H9 (cell line): ENCODE measurements around the gene IZUMO1. TPM values are rescaled to one million over a fixed set of nuclear protein-coding genes. Genes with fewer than 3 reads are reported as not detected.

Experiments used
- DNase-seq: peaks from one replicate; pipeline ENCODE4 v3.0.0-alpha.2; 2017
- H2AFZ ChIP-seq: one replicate; pipeline ENCODE4 v1.6.1; 2013; ENCODE audit warnings: mild to moderate bottlenecking, low read length, control low read depth, moderate library complexity
- H2AK5ac ChIP-seq: 2 replicates; pipeline ENCODE4 v1.6.1; 2013; ENCODE audit warnings: low read length, control low read depth, mixed read lengths; ENCODE audit not compliant: insufficient read length
- H2BK120ac ChIP-seq: one replicate; pipeline ENCODE4 v1.6.1; 2013; ENCODE audit warnings: low read depth, mild to moderate bottlenecking, low read length, control low read depth, inconsistent platforms; ENCODE audit not compliant: poor library complexity, severe bottlenecking
- H2BK12ac ChIP-seq: 2 replicates; pipeline ENCODE4 v1.6.1; 2013; ENCODE audit warnings: low read length, control low read depth, mixed read lengths, low read depth; ENCODE audit not compliant: insufficient read length
- H2BK15ac ChIP-seq: 2 replicates; pipeline ENCODE4 v1.6.1; 2013; ENCODE audit warnings: low read depth, low read length, control low read depth
- H2BK20ac ChIP-seq: one replicate; pipeline ENCODE4 v1.6.1; 2013; ENCODE audit warnings: low read depth, mild to moderate bottlenecking, low read length, control low read depth, inconsistent platforms; ENCODE audit not compliant: poor library complexity, severe bottlenecking
- H2BK5ac ChIP-seq: 2 replicates; pipeline ENCODE4 v1.6.1; 2013; ENCODE audit warnings: low read length, control low read depth, mixed read lengths; ENCODE audit not compliant: insufficient read length
- H3K14ac ChIP-seq: 2 replicates; pipeline ENCODE4 v1.6.1; 2013; ENCODE audit warnings: low read length, control low read depth; ENCODE audit not compliant: insufficient read depth
- H3K18ac ChIP-seq: 2 replicates; pipeline ENCODE4 v1.6.1; 2013; ENCODE audit warnings: low read depth, mild to moderate bottlenecking, mixed read lengths, low read length, control low read depth; ENCODE audit not compliant: insufficient read length
- H3K23ac ChIP-seq: 2 replicates; pipeline ENCODE4 v1.6.1; 2013; ENCODE audit warnings: low read length, control low read depth, mixed read lengths, low read depth; ENCODE audit not compliant: insufficient read length
- H3K23me2 ChIP-seq: 2 replicates; pipeline ENCODE4 v1.6.1; 2013; ENCODE audit warnings: low read depth, mild to moderate bottlenecking, mixed read lengths, low read length, control low read depth; ENCODE audit not compliant: insufficient read length, poor library complexity, severe bottlenecking
- H3K27ac ChIP-seq: 2 replicates; pipeline ENCODE4 v1.5.1; 2013; ENCODE audit warnings: low read length, control low read depth, mixed read lengths, low read depth; ENCODE audit not compliant: insufficient read length
- H3K27me3 ChIP-seq: 2 replicates; pipeline ENCODE4 v1.6.1; 2013; ENCODE audit warnings: low read length, control low read depth, inconsistent platforms; ENCODE audit not compliant: insufficient read depth
- H3K4ac ChIP-seq: 2 replicates; pipeline ENCODE4 v1.6.1; 2013; ENCODE audit warnings: low read depth, mild to moderate bottlenecking, control low read depth, inconsistent platforms, low read length, moderate library complexity
- H3K4me1 ChIP-seq: 2 replicates; pipeline ENCODE4 v1.6.1; 2013; ENCODE audit warnings: low read length, control low read depth, inconsistent platforms; ENCODE audit not compliant: insufficient read depth
- H3K4me2 ChIP-seq: 2 replicates; pipeline ENCODE4 v1.6.1; 2013; ENCODE audit warnings: low read length, control low read depth, mixed read lengths; ENCODE audit not compliant: insufficient read length, insufficient read depth
- H3K56ac ChIP-seq: 2 replicates; pipeline ENCODE4 v1.6.1; 2013; ENCODE audit warnings: low read depth, mild to moderate bottlenecking, mixed read lengths, low read length, control low read depth; ENCODE audit not compliant: insufficient read length
- H3K79me1 ChIP-seq: 2 replicates; pipeline ENCODE4 v1.6.1; 2013; ENCODE audit warnings: low read depth, mild to moderate bottlenecking, moderate library complexity, low read length, control low read depth, inconsistent platforms; ENCODE audit not compliant: insufficient read depth, poor library complexity, severe bottlenecking
- H3K79me2 ChIP-seq: 2 replicates; pipeline ENCODE4 v1.6.1; 2013; ENCODE audit warnings: low read length, control low read depth, inconsistent platforms; ENCODE audit not compliant: insufficient read depth
- H3K9ac ChIP-seq: 2 replicates; pipeline ENCODE4 v1.6.1; 2013; ENCODE audit warnings: low read length, control low read depth, mixed read lengths; ENCODE audit not compliant: insufficient read length; ENCODE audit errors: extremely low read depth
- H3K9me3 ChIP-seq: one replicate; pipeline ENCODE4 v1.6.1; 2013; ENCODE audit warnings: low read depth, low read length, inconsistent platforms; ENCODE audit not compliant: control insufficient read depth
- H3T11ph ChIP-seq: one replicate; pipeline ENCODE4 v1.6.1; 2013; ENCODE audit warnings: mild to moderate bottlenecking, low read length, control low read depth, inconsistent platforms
- H4K20me1 ChIP-seq: one replicate; pipeline ENCODE4 v1.6.1; 2013; ENCODE audit not compliant: control insufficient read depth, insufficient read length, insufficient read depth
- H4K5ac ChIP-seq: 2 replicates; pipeline ENCODE4 v1.6.1; 2013; ENCODE audit warnings: low read depth, mild to moderate bottlenecking, mixed read lengths, low read length, control low read depth; ENCODE audit not compliant: insufficient read length
- H4K8ac ChIP-seq: replicated peaks from 2 replicates; pipeline ENCODE4 v1.6.1; 2013; ENCODE audit warnings: low read length, control low read depth, mixed read lengths, low read depth; ENCODE audit not compliant: insufficient read length
- H4K91ac ChIP-seq: 2 replicates; pipeline ENCODE4 v1.6.1; 2013; ENCODE audit warnings: low read depth, mild to moderate bottlenecking, moderate library complexity, mixed read lengths, low read length, control low read depth; ENCODE audit not compliant: insufficient read length
- H3K27ac Mint-ChIP-seq, 3 experiments: 2 replicates in 2 of 3; 3 replicates in 1 of 3; pipeline ENCODE4 v1.8.0; 2020 to 2021; ENCODE audit warnings: mixed read lengths in 3 of 3, mild to moderate bottlenecking in 1 of 3, moderate library complexity in 1 of 3
- H3K27me3 Mint-ChIP-seq: 2 replicates; pipeline ENCODE4 v1.8.0; 2021; ENCODE audit warnings: low read depth, mild to moderate bottlenecking, moderate library complexity, mixed read lengths
- H3K36me3 Mint-ChIP-seq, 3 experiments: 2 replicates in 2 of 3; 3 replicates in 1 of 3; pipeline ENCODE4 v1.8.0; 2020 to 2021; ENCODE audit warnings: low read depth in 3 of 3, mixed read lengths in 3 of 3; ENCODE audit not compliant: insufficient read depth in 1 of 3
- H3K4me1 Mint-ChIP-seq, 2 experiments: 2 replicates each; pipeline ENCODE4 v1.8.0; 2020; ENCODE audit warnings: mixed read lengths in 2 of 2
- H3K4me3 Mint-ChIP-seq, 2 experiments: 2 replicates in 1 of 2; 3 replicates in 1 of 2; pipeline ENCODE4 v1.8.0; 2020 to 2021; ENCODE audit warnings: mild to moderate bottlenecking in 2 of 2, mixed read lengths in 2 of 2, moderate library complexity in 1 of 2
- H3K9me3 Mint-ChIP-seq, 2 experiments: 2 replicates in 1 of 2; 3 replicates in 1 of 2; pipeline ENCODE4 v1.8.0; 2020; ENCODE audit warnings: mild to moderate bottlenecking in 2 of 2, mixed read lengths in 2 of 2, moderate library complexity in 1 of 2
- WGBS: extraction: QIAGEN DNeasy Blood & Tissue Kit; methylation state at CpG from one replicate; pipeline ENCODE4 v1.1.7; 2013; ENCODE audit warnings: missing lambda C conversion rate, low lambda C conversion rate, mixed read lengths; ENCODE audit not compliant: insufficient read length; ENCODE audit errors: extremely low coverage; 5-methylcytosine and 5-hydroxymethylcytosine counted together
- total RNA-seq: library from RNA; stranded (reverse); gene quantifications from 2 replicates; pipeline ENCODE4 v1.2.1, GENCODE V29; 2021
- TF ChIP-seq, protein P1 (sequence below): fragments of 200-600 bp; sonication (generic); conservative IDR thresholded peaks from 3 replicates; pipeline ENCODE4 v1.8.0; 2021; ENCODE audit warnings: antibody characterized with exemption, mild to moderate bottlenecking

Gene IZUMO1
- total RNA-seq, 1 experiment from 2014 or later, result 3.7 TPM

DNA sequence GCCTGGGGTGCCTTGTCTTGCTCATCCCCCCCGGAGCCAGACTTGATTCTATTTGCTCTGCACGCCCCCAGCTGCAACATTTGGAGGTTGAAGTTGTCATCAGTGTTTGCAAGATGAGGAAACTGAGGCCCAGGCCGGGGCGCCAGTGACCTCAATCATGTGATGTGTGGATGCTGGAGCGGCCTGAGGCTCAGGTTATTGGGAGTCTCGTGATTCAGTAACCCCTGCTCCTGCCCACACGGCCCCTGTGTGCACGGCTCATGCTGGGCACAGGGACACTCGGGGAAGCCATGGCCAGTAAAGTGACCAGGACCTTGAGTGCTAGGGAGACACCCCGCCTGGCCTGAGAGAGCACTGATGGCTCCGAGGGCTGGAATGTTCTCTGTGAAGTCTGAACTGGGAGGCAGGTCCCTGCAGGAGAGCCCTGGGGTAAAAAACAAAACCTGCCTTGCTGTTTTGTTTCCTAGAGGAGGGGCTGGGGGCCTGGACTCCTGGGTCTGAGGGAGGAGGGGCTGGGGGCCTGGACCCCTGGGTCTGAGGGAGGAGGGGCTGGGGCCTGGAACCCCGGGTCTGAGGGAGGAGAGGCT, 10.5 kb upstream of the IZUMO1 start:
- Histone ChIP-seq H4K91ac (no peak overlapping the region), H3K18ac (peak overlapping the region; percentile 85), H2AK5ac (no peak overlapping the region), H3K4me1 (peaks cover 8% of the 10 kb centered on the region; the same call in 1 of the 2 replicates), H3K79me2 (no peaks in the 10 kb centered on the region), H2BK120ac (no peak overlapping the region), H2AFZ (no peak overlapping the region), H4K5ac (no peak overlapping the region), H3K4ac (no peak overlapping the region), H3K56ac (no peak overlapping the region), H3K23me2 (peaks cover 6% of the 10 kb centered on the region), H3K4me2 (no peak overlapping the region), H2BK5ac (no peak overlapping the region), H2BK20ac (no peak overlapping the region), H3K27ac (no peak overlapping the region), H3K23ac (no peak overlapping the region), H3K79me1 (no peaks in the 10 kb centered on the region), H3T11ph (no peak overlapping the region), H2BK12ac (no peak overlapping the region), H4K20me1 (no peaks in the 10 kb centered on the region), H2BK15ac (no peak overlapping the region), H3K14ac (no peak overlapping the region), H3K9me3 (no peaks in the 10 kb centered on the region), H3K9ac (no peak overlapping the region), H4K8ac (no peak overlapping the region), H3K27me3 (no peaks in the 10 kb centered on the region)
- Mint-ChIP-seq H3K9me3 (no peaks in the 10 kb centered on the region; a peak in 1 of 5 replicates), H3K27me3 (peaks cover 27% of the 10 kb centered on the region), H3K27ac (no peak overlapping the region), H3K36me3 (no peaks in the 10 kb centered on the region), H3K4me3 (no peak overlapping the region), H3K4me1 (peaks cover 29 to 41% of the 10 kb centered on the region in 2 experiments)
- TF ChIP-seq, protein P1, sequence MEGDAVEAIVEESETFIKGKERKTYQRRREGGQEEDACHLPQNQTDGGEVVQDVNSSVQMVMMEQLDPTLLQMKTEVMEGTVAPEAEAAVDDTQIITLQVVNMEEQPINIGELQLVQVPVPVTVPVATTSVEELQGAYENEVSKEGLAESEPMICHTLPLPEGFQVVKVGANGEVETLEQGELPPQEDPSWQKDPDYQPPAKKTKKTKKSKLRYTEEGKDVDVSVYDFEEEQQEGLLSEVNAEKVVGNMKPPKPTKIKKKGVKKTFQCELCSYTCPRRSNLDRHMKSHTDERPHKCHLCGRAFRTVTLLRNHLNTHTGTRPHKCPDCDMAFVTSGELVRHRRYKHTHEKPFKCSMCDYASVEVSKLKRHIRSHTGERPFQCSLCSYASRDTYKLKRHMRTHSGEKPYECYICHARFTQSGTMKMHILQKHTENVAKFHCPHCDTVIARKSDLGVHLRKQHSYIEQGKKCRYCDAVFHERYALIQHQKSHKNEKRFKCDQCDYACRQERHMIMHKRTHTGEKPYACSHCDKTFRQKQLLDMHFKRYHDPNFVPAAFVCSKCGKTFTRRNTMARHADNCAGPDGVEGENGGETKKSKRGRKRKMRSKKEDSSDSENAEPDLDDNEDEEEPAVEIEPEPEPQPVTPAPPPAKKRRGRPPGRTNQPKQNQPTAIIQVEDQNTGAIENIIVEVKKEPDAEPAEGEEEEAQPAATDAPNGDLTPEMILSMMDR, result no peak
- WGBS, result no CpG with 5 or more reads among the region's 12 CpGs
- DNase-seq, result no peak
